Ovary (tissue), 9 donors: ENCODE data around the gene FGF12. TPM values are rescaled to one million over a fixed set of nuclear protein-coding genes. Genes with fewer than 3 reads are reported as not detected.

Experiments
- DNase-seq, 5 donors: peaks; one replicate each; pipeline ENCODE4 v3.0.0-alpha.2; 2019 to 2020
- H3K27ac ChIP-seq, 2 donors: fragments of 200-600 bp; one replicate each; pipeline versions ENCODE4 v1.5.1 to v1.8.0; 2019 to 2022
- H3K27me3 ChIP-seq: fragments of 200-600 bp; one replicate; pipeline ENCODE4 v1.8.0; 2022
- H3K36me3 ChIP-seq: fragments of 200-600 bp; sonication (generic); one replicate; pipeline ENCODE4 v1.5.1; 2019
- H3K4me1 ChIP-seq: one replicate; pipeline ENCODE4 v1.8.1; 2013; ENCODE audit warnings: mild to moderate bottlenecking, moderate library complexity; ENCODE audit not compliant: insufficient read depth
- H3K4me3 ChIP-seq: fragments of 200-600 bp; sonication (generic); one replicate; pipeline ENCODE4 v1.5.1; 2017
- H3K9me3 ChIP-seq, 2 donors: fragments of 200-600 bp in 1 of 2; sonication (generic) in 1 of 2; one replicate each; pipeline versions ENCODE4 v1.5.1 to v1.8.1; 2013 to 2019; ENCODE audit warnings: mild to moderate bottlenecking in 1 of 2, moderate library complexity in 1 of 2
- EP300 ChIP-seq: sonication (generic); formaldehyde crosslinking; IDR thresholded peaks from one replicate; pipeline ENCODE4 v1.6.1; 2017; ENCODE audit warnings: antibody characterized with exemption
- POLR2A ChIP-seq: fragments of 450-650 bp; IDR thresholded peaks from one replicate; pipeline ENCODE4 v1.6.1; 2017; ENCODE audit warnings: antibody characterized with exemption, mild to moderate bottlenecking, moderate library complexity
- WGBS, 3 donors: extraction: QIAGEN DNeasy Blood & Tissue Kit in 1 of 3; methylation state at CpG; one replicate each; pipeline versions ENCODE4 v1.1.5 to v1.1.7; 2013 to 2017; 5-methylcytosine and 5-hydroxymethylcytosine counted together
- intact Hi-C, 4 donors: fragments of 100-400 bp; cut with DNase I; formaldehyde crosslinking; loops; one replicate each; pipeline versions ENCODE4 v1.11.0 to v1.15.1; 2022 to 2023
- polyA plus RNA-seq, 2 donors: library from polyadenylated mRNA; stranded (reverse); fragments of 200-250 nt in 1 of 2; fragments of 350-450 nt in 1 of 2; fragmentation: Illumina TruSeq in 1 of 2; extraction: RNeasy Lipid Tissue Mini Kit (QIAGEN cat#74804) in 1 of 2; gene quantifications; one replicate each; pipeline ENCODE4 v1.2.3, GENCODE V29; 2013 to 2014
- total RNA-seq, 7 donors: library from RNA; depleted of rRNA in 2 of 7; stranded (reverse); fragments of >200 nt in 2 of 7; fragmentation: NEBNext Ultra II Directional in 3 of 7; extraction: Animal tissue kit (Norgen Biotek cat#: 25700) in 3 of 7; gene quantifications; one replicate each; pipeline versions ENCODE4 v1.1.0 to v1.2.4, GENCODE V29; 2016 to 2023
- TF ChIP-seq, protein P1 (sequence below), 3 donors: fragments of 450-650 bp in 2 of 3; fragments of 200-600 bp in 1 of 3; IDR thresholded peaks; one replicate each; pipeline versions ENCODE4 v1.5.1 to v1.8.0; 2016 to 2022; ENCODE audit warnings: antibody characterized with exemption in 3 of 3, mild to moderate bottlenecking in 1 of 3
- donor health status: DM: no; HTN: no; CAD: no; lungs with moderate emphysema.
- donor health status: DM: no; HTN: no; CAD: no.
- donor health status: Bipolar disorder and iron deficiency.
- donor health status: DM: yes; HTN: yes; CAD: no.
- donor health status: DM: no; HTN: no; CAD: no.
- donor health status: DM: yes; HTN: yes; CAD: no.

FGF12 gene
- total and polyA plus RNA-seq, 9 donors: 0.24 to 4.0 (median 1.7) TPM

DNA sequence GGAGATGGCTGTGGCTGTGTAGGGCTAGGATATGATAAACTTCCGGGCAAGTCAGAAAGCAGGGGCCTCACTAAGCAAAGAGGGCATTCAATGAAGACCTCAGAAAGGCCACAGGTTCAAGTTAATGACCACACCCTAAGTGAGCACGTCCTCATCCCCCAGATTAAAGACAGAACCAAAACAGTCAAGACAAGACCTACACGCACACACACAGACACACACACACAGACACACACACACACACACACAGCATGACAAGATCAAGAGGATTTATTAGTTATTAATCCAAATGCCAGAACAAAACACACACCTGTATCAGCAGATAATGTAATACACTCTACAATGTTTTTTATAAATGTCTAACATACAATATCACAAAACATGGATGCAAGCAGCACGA, 546.2 kb downstream of the FGF12 start:
- intact Hi-C loops: no loop called here
- TF ChIP-seq POLR2A (no peak), EP300 (no peak)
- TF ChIP-seq, protein P1, sequence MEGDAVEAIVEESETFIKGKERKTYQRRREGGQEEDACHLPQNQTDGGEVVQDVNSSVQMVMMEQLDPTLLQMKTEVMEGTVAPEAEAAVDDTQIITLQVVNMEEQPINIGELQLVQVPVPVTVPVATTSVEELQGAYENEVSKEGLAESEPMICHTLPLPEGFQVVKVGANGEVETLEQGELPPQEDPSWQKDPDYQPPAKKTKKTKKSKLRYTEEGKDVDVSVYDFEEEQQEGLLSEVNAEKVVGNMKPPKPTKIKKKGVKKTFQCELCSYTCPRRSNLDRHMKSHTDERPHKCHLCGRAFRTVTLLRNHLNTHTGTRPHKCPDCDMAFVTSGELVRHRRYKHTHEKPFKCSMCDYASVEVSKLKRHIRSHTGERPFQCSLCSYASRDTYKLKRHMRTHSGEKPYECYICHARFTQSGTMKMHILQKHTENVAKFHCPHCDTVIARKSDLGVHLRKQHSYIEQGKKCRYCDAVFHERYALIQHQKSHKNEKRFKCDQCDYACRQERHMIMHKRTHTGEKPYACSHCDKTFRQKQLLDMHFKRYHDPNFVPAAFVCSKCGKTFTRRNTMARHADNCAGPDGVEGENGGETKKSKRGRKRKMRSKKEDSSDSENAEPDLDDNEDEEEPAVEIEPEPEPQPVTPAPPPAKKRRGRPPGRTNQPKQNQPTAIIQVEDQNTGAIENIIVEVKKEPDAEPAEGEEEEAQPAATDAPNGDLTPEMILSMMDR (IDR thresholded peaks at IDR 0.05): no peak
- no peaks in the 10 kb centered on the region for H3K9me3 ChIP-seq

DNA sequence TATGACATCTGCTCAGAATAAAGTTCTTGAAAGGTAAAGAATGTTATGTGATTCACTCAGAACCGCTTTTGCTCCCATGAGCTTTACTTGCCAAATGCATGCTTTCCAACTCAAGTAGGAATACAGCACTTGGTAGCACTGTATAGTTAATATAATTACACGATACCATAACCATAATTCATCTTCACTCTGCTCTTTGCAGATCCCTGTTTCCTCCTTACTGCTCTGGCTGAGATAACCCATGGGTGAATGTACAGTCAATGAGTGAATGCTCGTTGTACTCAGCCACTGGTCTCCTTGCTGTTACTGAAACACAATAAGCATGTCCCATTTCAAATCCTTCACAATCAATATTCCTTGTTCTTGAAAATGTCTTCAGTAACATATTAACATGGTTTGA, 550.0 kb downstream of the FGF12 start:
- intact Hi-C loops: no loop called here
- Histone ChIP-seq H3K27ac (no peak overlapping the region), H3K27me3 (no peaks in the 10 kb centered on the region), H3K36me3 (no peaks in the 10 kb centered on the region), H3K9me3 (no peaks in the 10 kb centered on the region), H3K4me1 (peaks cover 4% of the 10 kb centered on the region), H3K4me3 (no peak overlapping the region)
- DNase-seq: no peak
- 86 to 95% (median 92%) methylated on average over 3 of the region's 3 CpGs for WGBS, 3 donors
- TF ChIP-seq EP300 (no peak), POLR2A (no peak)
- TF ChIP-seq, protein P1 (IDR thresholded peaks at IDR 0.05): no peak

More for the DNA sequence above, 546.2 kb downstream of the FGF12 start:
- WGBS, 3 donors: 92 to 95% (median 93%) methylated on average over 4 of the region's 4 CpGs
- Histone ChIP-seq H3K36me3 (no peaks in the 10 kb centered on the region), H3K27ac (no peak overlapping the region), H3K4me1 (peaks cover 4% of the 10 kb centered on the region), H3K4me3 (no peak overlapping the region), H3K27me3 (no peaks in the 10 kb centered on the region)
- DNase-seq: no peak

DNA sequence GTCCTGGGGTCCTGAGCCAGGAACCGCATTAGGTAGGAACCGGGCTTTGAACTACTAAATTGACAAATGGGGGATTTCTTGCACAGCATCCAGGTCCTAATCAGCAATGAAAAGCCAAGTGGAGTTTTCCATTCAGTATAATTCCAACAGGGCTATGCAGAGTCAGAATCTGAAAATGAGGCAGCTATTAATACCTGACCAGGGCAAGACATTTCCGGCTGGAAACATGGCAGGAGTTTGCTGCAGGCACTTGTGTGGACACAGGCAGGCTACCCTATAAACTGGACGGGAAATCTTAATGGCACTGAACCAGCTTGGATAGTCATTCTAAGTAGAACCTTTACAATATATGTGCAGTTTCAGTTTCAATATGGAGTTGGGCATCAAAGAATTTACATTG, 553.1 kb downstream of the FGF12 start:
- intact Hi-C loops: no loop called here
- WGBS, 3 donors: 92 to 95% (median 94%) methylated on average over 4 of the region's 4 CpGs
- Histone ChIP-seq H3K4me3 (no peak overlapping the region), H3K27me3 (no peaks in the 10 kb centered on the region), H3K27ac (no peak overlapping the region), H3K9me3 (no peaks in the 10 kb centered on the region), H3K4me1 (peaks cover 4% of the 10 kb centered on the region), H3K36me3 (no peaks in the 10 kb centered on the region)
- no peak for DNase-seq
- TF ChIP-seq, protein P1 (IDR thresholded peaks at IDR 0.05): no peak
- TF ChIP-seq POLR2A: no peak
- TF ChIP-seq EP300: no peak

DNA sequence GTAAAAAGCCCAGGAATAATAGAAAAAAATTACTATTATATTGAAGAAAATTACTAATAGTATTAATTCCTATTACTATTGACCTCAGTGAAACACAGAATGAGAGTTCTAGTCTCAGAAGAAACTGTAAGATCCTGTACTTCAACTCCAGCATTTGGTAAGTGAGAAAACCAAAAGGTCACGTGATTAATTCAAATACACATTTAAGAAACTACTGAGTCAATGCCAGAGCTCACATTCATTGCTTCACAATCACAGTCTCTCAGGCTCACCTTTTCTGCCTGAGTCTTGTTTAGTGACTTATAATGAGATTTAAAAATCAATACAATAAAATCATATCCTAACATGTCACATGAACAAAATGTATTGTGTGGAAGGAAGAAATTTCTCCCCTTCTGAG, 556.1 kb downstream of the FGF12 start:
- 70 to 81% (median 73%) methylated on average over 1 of the region's 1 CpG for WGBS, 3 donors
- no peaks in the 10 kb centered on the region for H3K36me3 ChIP-seq
- peaks cover 3% of the 10 kb centered on the region for H3K4me1 ChIP-seq
- no peaks in the 10 kb centered on the region for H3K27me3 ChIP-seq
- DNase-seq: no peak
- no peak overlapping the region for H3K27ac ChIP-seq
- no peak overlapping the region for H3K4me3 ChIP-seq
- no peaks in the 10 kb centered on the region for H3K9me3 ChIP-seq
- intact Hi-C loops: no loop called here
- no peak for TF ChIP-seq EP300
- TF ChIP-seq, protein P1 (IDR thresholded peaks at IDR 0.05): no peak
- no peak for TF ChIP-seq POLR2A

DNA sequence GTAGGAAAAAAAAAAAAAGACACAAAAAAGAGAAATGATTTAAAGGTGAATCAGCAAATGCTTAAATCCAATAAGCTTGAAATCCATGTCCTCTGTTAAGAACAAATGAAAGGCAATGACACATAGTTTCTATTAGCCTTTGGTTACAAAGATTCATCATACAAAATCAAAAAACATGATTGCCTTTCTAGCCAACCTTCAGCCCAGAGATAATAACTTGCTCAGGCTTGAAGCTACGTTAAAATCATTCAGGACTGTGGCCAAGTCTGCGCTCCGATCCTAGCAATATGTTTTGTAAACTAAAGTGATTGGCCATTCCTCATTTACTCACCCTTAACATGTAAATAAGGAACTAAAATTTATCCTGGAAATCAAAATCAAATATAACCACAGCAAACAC, 556.7 kb downstream of the FGF12 start:
- intact Hi-C loops: no loop called here
- no peak overlapping the region for H3K4me3 ChIP-seq
- 8 to 32% (median 15%) methylated on average over 3 of the region's 3 CpGs for WGBS, 3 donors

More for the DNA sequence above, 556.7 kb downstream of the FGF12 start:
- DNase-seq: no peak
- TF ChIP-seq, protein P1 (IDR thresholded peaks at IDR 0.05): no peak
- TF ChIP-seq POLR2A (no peak), EP300 (no peak)
- Histone ChIP-seq H3K27me3 (no peaks in the 10 kb centered on the region), H3K27ac (no peak overlapping the region), H3K36me3 (no peaks in the 10 kb centered on the region), H3K9me3 (no peaks in the 10 kb centered on the region), H3K4me1 (peaks cover 3% of the 10 kb centered on the region)
